HEK293 (cell line): ENCODE measurements around the gene TCEA3.
A peak's percentile ranks its signal among the peaks of the same experiment; 100 is the strongest.

Experiments
- BCL11A ChIP-seq: fragments of 450-650 bp; formaldehyde crosslinking; IDR thresholded peaks from 2 replicates; pipeline ENCODE4 v1.5.1; 2016; ENCODE audit warnings: low read depth, missing biosample characterization, missing genetic modification characterization
- GLI2 ChIP-seq: fragments of 450-650 bp; formaldehyde crosslinking; IDR thresholded peaks from 2 replicates; pipeline ENCODE4; 2017; ENCODE audit warnings: missing biosample characterization, missing genetic modification characterization, low read depth, borderline replicate concordance
- GLI4 ChIP-seq: fragments of 450-650 bp; formaldehyde crosslinking; IDR thresholded peaks from 2 replicates; pipeline ENCODE4 v1.5.1; 2016; ENCODE audit warnings: missing biosample characterization, missing genetic modification characterization
- HOXD13 ChIP-seq: sonication (generic); formaldehyde crosslinking; IDR thresholded peaks from 2 replicates; pipeline ENCODE4 v1.8.0; 2022; ENCODE audit warnings: missing genetic modification reagents, borderline replicate concordance
- IKZF3 ChIP-seq: fragments of 450-650 bp; IDR thresholded peaks from 2 replicates; pipeline ENCODE4 v1.5.0; 2018; ENCODE audit warnings: missing biosample characterization, mild to moderate bottlenecking, missing genetic modification characterization, moderate library complexity
- KLF10 ChIP-seq: fragments of 450-650 bp; IDR thresholded peaks from 2 replicates; pipeline ENCODE4 v1.5.1; 2018; ENCODE audit warnings: missing biosample characterization, mild to moderate bottlenecking, missing genetic modification characterization
- KLF9 ChIP-seq: fragments of 450-650 bp; formaldehyde crosslinking; IDR thresholded peaks from 2 replicates; pipeline ENCODE4 v1.5.1; 2016; ENCODE audit warnings: missing biosample characterization, missing genetic modification characterization, low read depth
- OVOL3 ChIP-seq: fragments of 450-650 bp; formaldehyde crosslinking; IDR thresholded peaks from 2 replicates; pipeline ENCODE4 v1.5.1; 2016; ENCODE audit warnings: missing biosample characterization, missing genetic modification characterization
- SETDB1 ChIP-seq: IDR thresholded peaks from one replicate; pipeline ENCODE4 v1.6.1; 2017; ENCODE audit warnings: mild to moderate bottlenecking, low read length, moderate library complexity, mixed read lengths; ENCODE audit not compliant: insufficient read length
- YY2 ChIP-seq: fragments of 450-650 bp; formaldehyde crosslinking; IDR thresholded peaks from 2 replicates; pipeline ENCODE4 v1.5.1; 2016; ENCODE audit warnings: missing biosample characterization, missing genetic modification characterization
- ZFP3 ChIP-seq: fragments of 450-650 bp; formaldehyde crosslinking; IDR thresholded peaks from 2 replicates; pipeline ENCODE4 v1.5.1; 2016; ENCODE audit warnings: low read depth, missing biosample characterization, missing genetic modification characterization
- ZFP37 ChIP-seq: fragments of 450-650 bp; formaldehyde crosslinking; IDR thresholded peaks from 2 replicates; pipeline ENCODE4 v1.5.1; 2016; ENCODE audit warnings: missing biosample characterization, missing genetic modification characterization
- ZNF121 ChIP-seq: fragments of 450-650 bp; formaldehyde crosslinking; IDR thresholded peaks from 2 replicates; pipeline ENCODE4 v1.5.1; 2016; ENCODE audit warnings: missing biosample characterization, missing genetic modification characterization
- ZNF140 ChIP-seq: fragments of 450-650 bp; formaldehyde crosslinking; IDR thresholded peaks from 2 replicates; pipeline ENCODE4 v1.5.1; 2016; ENCODE audit warnings: missing biosample characterization, missing genetic modification characterization
- ZNF146 ChIP-seq: fragments of 450-650 bp; formaldehyde crosslinking; IDR thresholded peaks from 2 replicates; pipeline ENCODE4 v1.5.1; 2016; ENCODE audit warnings: missing biosample characterization, missing genetic modification characterization
- ZNF174 ChIP-seq: fragments of 450-650 bp; formaldehyde crosslinking; IDR thresholded peaks from 2 replicates; pipeline ENCODE4 v1.5.0; 2017; ENCODE audit warnings: missing biosample characterization, mild to moderate bottlenecking, missing genetic modification characterization
- ZNF223 ChIP-seq: fragments of 450-650 bp; formaldehyde crosslinking; IDR thresholded peaks from 2 replicates; pipeline ENCODE4 v1.5.1; 2016; ENCODE audit warnings: missing biosample characterization, missing genetic modification characterization
- ZNF292 ChIP-seq: fragments of 450-650 bp; formaldehyde crosslinking; IDR thresholded peaks from 2 replicates; pipeline ENCODE4 v1.5.1; 2016; ENCODE audit warnings: low read depth, missing biosample characterization, missing genetic modification characterization, borderline replicate concordance
- ZNF37A ChIP-seq: fragments of 450-650 bp; IDR thresholded peaks from 2 replicates; pipeline ENCODE4 v1.5.1; 2018; ENCODE audit warnings: missing biosample characterization, missing genetic modification characterization
- ZNF391 ChIP-seq: fragments of 450-650 bp; formaldehyde crosslinking; IDR thresholded peaks from 2 replicates; pipeline ENCODE4 v1.5.1; 2016; ENCODE audit warnings: low read depth, missing biosample characterization, missing genetic modification characterization, borderline replicate concordance
- ZNF416 ChIP-seq: fragments of 450-650 bp; formaldehyde crosslinking; IDR thresholded peaks from 2 replicates; pipeline ENCODE4 v1.5.1; 2016; ENCODE audit warnings: missing biosample characterization, missing genetic modification characterization
- ZNF48 ChIP-seq: fragments of 450-650 bp; formaldehyde crosslinking; IDR thresholded peaks from 2 replicates; pipeline ENCODE4 v1.5.1; 2016; ENCODE audit warnings: missing biosample characterization, missing genetic modification characterization
- ZNF530 ChIP-seq: fragments of 450-650 bp; formaldehyde crosslinking; IDR thresholded peaks from 2 replicates; pipeline ENCODE4 v1.5.1; 2016; ENCODE audit warnings: low read depth, missing biosample characterization, missing genetic modification characterization
- ZNF558 ChIP-seq: fragments of 450-650 bp; formaldehyde crosslinking; IDR thresholded peaks from 2 replicates; pipeline ENCODE4 v1.5.1; 2016; ENCODE audit warnings: missing biosample characterization, missing genetic modification characterization
- ZNF561 ChIP-seq: fragments of 450-650 bp; IDR thresholded peaks from 2 replicates; pipeline ENCODE4 v1.5.1; 2018; ENCODE audit warnings: missing biosample characterization, missing genetic modification characterization, borderline replicate concordance
- ZNF600 ChIP-seq: fragments of 450-650 bp; formaldehyde crosslinking; IDR thresholded peaks from 2 replicates; pipeline ENCODE4 v1.5.1; 2016; ENCODE audit warnings: missing biosample characterization, missing genetic modification characterization
- ZNF621 ChIP-seq: fragments of 450-650 bp; formaldehyde crosslinking; IDR thresholded peaks from 2 replicates; pipeline ENCODE4 v1.5.1; 2017; ENCODE audit warnings: missing biosample characterization, missing genetic modification characterization
- ZNF626 ChIP-seq: fragments of 450-650 bp; sonication (Bioruptor Pico); formaldehyde crosslinking; IDR thresholded peaks from 2 replicates; pipeline ENCODE4 v1.5.1; 2018; ENCODE audit warnings: missing biosample characterization, missing genetic modification characterization, inconsistent platforms
- ZNF658 ChIP-seq: fragments of 450-650 bp; formaldehyde crosslinking; IDR thresholded peaks from 2 replicates; pipeline ENCODE4; 2016; ENCODE audit warnings: missing biosample characterization, missing genetic modification characterization
- ZNF76 ChIP-seq: fragments of 450-650 bp; formaldehyde crosslinking; IDR thresholded peaks from 2 replicates; pipeline ENCODE4; 2016; ENCODE audit warnings: low read depth, missing biosample characterization, missing genetic modification characterization, borderline replicate concordance
- ZNF843 ChIP-seq: fragments of 450-650 bp; formaldehyde crosslinking; IDR thresholded peaks from 2 replicates; pipeline ENCODE4 v1.5.1; 2016; ENCODE audit warnings: missing biosample characterization, missing genetic modification characterization
- TF ChIP-seq, protein P1 (sequence below): fragments of 450-650 bp; formaldehyde crosslinking; IDR thresholded peaks from 2 replicates; pipeline ENCODE4 v1.5.1; 2016; ENCODE audit warnings: missing biosample characterization, missing genetic modification characterization
- TF ChIP-seq, protein P2 (sequence below): fragments of 450-650 bp; formaldehyde crosslinking; IDR thresholded peaks from 2 replicates; pipeline ENCODE4 v1.5.1; 2016; ENCODE audit warnings: missing biosample characterization, missing genetic modification characterization
- TF ChIP-seq, protein P3 (sequence below): fragments of 450-650 bp; formaldehyde crosslinking; IDR thresholded peaks from 2 replicates; pipeline ENCODE4 v1.5.1; 2017; ENCODE audit warnings: missing biosample characterization, mild to moderate bottlenecking, missing genetic modification characterization, moderate library complexity
- TF ChIP-seq, protein P4 (sequence below): fragments of 450-650 bp; formaldehyde crosslinking; IDR thresholded peaks from 2 replicates; pipeline ENCODE4 v1.5.1; 2016; ENCODE audit warnings: missing biosample characterization, missing genetic modification characterization

TCEA3 gene

DNA sequence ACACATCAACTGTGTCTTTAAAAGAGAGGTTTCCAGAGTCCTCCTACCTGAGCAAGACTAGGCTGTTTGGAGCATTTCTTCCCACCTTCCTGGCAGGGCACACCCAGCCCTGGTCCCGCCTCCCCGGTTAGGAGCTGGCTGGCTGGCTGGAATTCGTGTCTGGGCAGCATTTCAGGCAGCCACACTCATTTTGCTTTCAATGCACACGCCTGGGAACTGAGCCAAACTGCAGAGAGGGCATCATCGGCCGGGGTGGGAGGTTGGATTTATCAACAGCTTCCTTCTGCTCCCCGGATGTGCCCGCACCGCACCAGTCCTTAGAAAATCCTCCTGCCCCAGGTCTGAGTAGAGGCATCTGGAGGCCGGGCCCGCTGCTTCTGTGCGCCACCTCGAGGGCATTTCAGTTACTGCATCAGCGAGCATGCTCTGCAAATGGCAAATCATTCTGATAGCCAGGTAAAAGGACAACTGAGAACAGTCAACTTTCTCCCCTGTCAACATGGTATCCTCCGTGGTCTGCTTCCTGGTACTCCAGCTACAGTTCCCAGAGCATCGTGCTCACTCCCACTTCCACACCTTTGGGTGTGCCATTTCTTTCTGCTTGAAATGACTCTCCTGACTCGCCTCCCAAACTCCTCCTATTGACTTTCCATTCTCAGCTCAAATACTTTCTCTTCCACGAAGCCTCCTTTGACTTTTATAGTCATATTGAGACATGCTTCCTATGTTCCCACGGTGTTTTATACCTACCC lies 20.6 kb downstream of the TCEA3 start (continued):
- TF ChIP-seq, protein P1, sequence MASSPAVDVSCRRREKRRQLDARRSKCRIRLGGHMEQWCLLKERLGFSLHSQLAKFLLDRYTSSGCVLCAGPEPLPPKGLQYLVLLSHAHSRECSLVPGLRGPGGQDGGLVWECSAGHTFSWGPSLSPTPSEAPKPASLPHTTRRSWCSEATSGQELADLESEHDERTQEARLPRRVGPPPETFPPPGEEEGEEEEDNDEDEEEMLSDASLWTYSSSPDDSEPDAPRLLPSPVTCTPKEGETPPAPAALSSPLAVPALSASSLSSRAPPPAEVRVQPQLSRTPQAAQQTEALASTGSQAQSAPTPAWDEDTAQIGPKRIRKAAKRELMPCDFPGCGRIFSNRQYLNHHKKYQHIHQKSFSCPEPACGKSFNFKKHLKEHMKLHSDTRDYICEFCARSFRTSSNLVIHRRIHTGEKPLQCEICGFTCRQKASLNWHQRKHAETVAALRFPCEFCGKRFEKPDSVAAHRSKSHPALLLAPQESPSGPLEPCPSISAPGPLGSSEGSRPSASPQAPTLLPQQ (tag by site-specific recombination): peak; percentile 82
- TF ChIP-seq, protein P2, sequence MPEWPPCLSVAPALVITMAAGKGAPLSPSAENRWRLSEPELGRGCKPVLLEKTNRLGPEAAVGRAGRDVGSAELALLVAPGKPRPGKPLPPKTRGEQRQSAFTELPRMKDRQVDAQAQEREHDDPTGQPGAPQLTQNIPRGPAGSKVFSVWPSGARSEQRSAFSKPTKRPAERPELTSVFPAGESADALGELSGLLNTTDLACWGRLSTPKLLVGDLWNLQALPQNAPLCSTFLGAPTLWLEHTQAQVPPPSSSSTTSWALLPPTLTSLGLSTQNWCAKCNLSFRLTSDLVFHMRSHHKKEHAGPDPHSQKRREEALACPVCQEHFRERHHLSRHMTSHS (tag by site-specific recombination): no peak
- TF ChIP-seq, protein P3, sequence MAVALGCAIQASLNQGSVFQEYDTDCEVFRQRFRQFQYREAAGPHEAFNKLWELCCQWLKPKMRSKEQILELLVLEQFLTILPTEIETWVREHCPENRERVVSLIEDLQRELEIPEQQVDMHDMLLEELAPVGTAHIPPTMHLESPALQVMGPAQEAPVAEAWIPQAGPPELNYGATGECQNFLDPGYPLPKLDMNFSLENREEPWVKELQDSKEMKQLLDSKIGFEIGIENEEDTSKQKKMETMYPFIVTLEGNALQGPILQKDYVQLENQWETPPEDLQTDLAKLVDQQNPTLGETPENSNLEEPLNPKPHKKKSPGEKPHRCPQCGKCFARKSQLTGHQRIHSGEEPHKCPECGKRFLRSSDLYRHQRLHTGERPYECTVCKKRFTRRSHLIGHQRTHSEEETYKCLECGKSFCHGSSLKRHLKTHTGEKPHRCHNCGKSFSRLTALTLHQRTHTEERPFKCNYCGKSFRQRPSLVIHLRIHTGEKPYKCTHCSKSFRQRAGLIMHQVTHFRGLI (tag by site-specific recombination): 0 out of 2 replicates have a peak, but pooled peaks have one; percentile 32
- TF ChIP-seq KLF10 (tag by site-specific recombination): peak; percentile 31; the same call in 1 of the 2 replicates
- no peak for TF ChIP-seq ZNF416 (tag by site-specific recombination)
- peak; percentile 95 for TF ChIP-seq IKZF3 (tag by site-specific recombination)
- TF ChIP-seq ZNF37A (tag by site-specific recombination): no peak
- TF ChIP-seq ZNF561 (tag by site-specific recombination): peak; percentile 85; the same call in 1 of the 2 replicates
- no peak for TF ChIP-seq ZNF174 (tag by site-specific recombination)
- no peak for TF ChIP-seq ZNF140 (tag by site-specific recombination)
- peak; percentile 74; the same call in 1 of the 2 replicates for TF ChIP-seq KLF9 (tag by site-specific recombination)
- TF ChIP-seq HOXD13 (CRISPR knock-in tag): no peak
- TF ChIP-seq ZNF146: no peak
- TF ChIP-seq ZNF626: no peak
- TF ChIP-seq ZNF391 (tag by site-specific recombination): no peak
- no peak for TF ChIP-seq ZNF48
- no peak for TF ChIP-seq SETDB1
- no peak for TF ChIP-seq ZNF621
- no peak for TF ChIP-seq YY2 (tag by site-specific recombination)
- TF ChIP-seq ZNF658 (tag by site-specific recombination): no peak
- TF ChIP-seq, protein P4, sequence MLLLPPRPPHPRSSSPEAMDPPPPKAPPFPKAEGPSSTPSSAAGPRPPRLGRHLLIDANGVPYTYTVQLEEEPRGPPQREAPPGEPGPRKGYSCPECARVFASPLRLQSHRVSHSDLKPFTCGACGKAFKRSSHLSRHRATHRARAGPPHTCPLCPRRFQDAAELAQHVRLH: no peak
- TF ChIP-seq ZNF76 (tag by site-specific recombination): no peak
- no peak for TF ChIP-seq ZFP3 (tag by site-specific recombination)
- TF ChIP-seq GLI4 (tag by site-specific recombination): no peak
- no peak; the same call in 1 of the 2 replicates for TF ChIP-seq ZNF843 (tag by site-specific recombination)
- TF ChIP-seq ZNF600: peak; percentile 97
- peak; percentile 82; the same call in 1 of the 2 replicates for TF ChIP-seq BCL11A (tag by site-specific recombination)
- peak; percentile 89; the same call in 1 of the 2 replicates for TF ChIP-seq ZNF223 (tag by site-specific recombination)
- no peak for TF ChIP-seq ZNF558 (tag by site-specific recombination)
- TF ChIP-seq OVOL3 (tag by site-specific recombination): no peak
- peak; percentile 43; the same call in 1 of the 2 replicates for TF ChIP-seq ZFP37 (tag by site-specific recombination)
- TF ChIP-seq ZNF292 (tag by site-specific recombination): no peak
- no peak for TF ChIP-seq GLI2
- TF ChIP-seq ZNF121 (tag by site-specific recombination): no peak
- TF ChIP-seq ZNF530 (tag by site-specific recombination): no peak
